OCI-LY3 (cell line): ENCODE measurements around the gene CFAP73.

Experiments
- H2AFZ ChIP-seq: fragments of 200-600, 300-600 bp; shearing (Covaris generic); 2 replicates; pipeline ENCODE4 v1.6.0; 2014; ENCODE audit warnings: antibody characterized with exemption, low read depth, low read length
- H3K27ac ChIP-seq: fragments of 200-600, 300-600 bp; sonication (generic); 2 replicates; pipeline ENCODE4 v1.5.1; 2014; ENCODE audit warnings: mild to moderate bottlenecking, low read length, moderate library complexity, mixed read lengths
- H3K27me3 ChIP-seq: fragments of 200-600, 300-600 bp; sonication (generic); 2 replicates; pipeline ENCODE4 v1.6.1; 2014; ENCODE audit warnings: low read depth, low read length, mixed read lengths
- H3K36me3 ChIP-seq: fragments of 200-600, 300-600 bp; sonication (generic); replicated peaks from 2 replicates; pipeline ENCODE3; 2014; ENCODE audit warnings: low read depth, low read length, mixed read lengths
- H3K4me1 ChIP-seq: fragments of 300-600, 200-600 bp; sonication (generic); 2 replicates; pipeline ENCODE4 v1.6.1; 2014; ENCODE audit warnings: low read length, mixed read lengths
- H3K4me2 ChIP-seq: fragments of 200-600, 300-600 bp; sonication (generic); 2 replicates; pipeline ENCODE4 v1.6.1; 2014; ENCODE audit warnings: low read length, mixed read lengths
- H3K4me3 ChIP-seq: fragments of 300-600, 200-600 bp; sonication (generic); 2 replicates; pipeline ENCODE4 v1.5.1; 2014; ENCODE audit warnings: antibody characterized with exemption, mild to moderate bottlenecking, low read length, moderate library complexity
- H3K79me2 ChIP-seq: fragments of 300-600, 200-600 bp; shearing (Covaris generic); 2 replicates; pipeline ENCODE4 v1.6.1; 2014; ENCODE audit warnings: mild to moderate bottlenecking, low read length, mixed read lengths
- H3K9ac ChIP-seq: fragments of 300-600, 200-600 bp; shearing (Covaris generic); 2 replicates; pipeline ENCODE4 v1.6.0; 2014; ENCODE audit warnings: mild to moderate bottlenecking, low read length, moderate library complexity
- H3K9me3 ChIP-seq: fragments of 200-600, 300-600 bp; shearing (Covaris generic); 2 replicates; pipeline ENCODE4 v1.6.1; 2014; ENCODE audit warnings: low read length, mixed read lengths; ENCODE audit not compliant: insufficient read depth
- H4K20me1 ChIP-seq: fragments of 200-600, 300-600 bp; sonication (generic); 2 replicates; pipeline ENCODE4 v1.6.1; 2016; ENCODE audit warnings: low read length, mixed read lengths; ENCODE audit not compliant: insufficient read depth
- EZH2phosphoT487 ChIP-seq: fragments of 200-600 bp; shearing (Covaris generic); IDR thresholded peaks from 2 replicates; pipeline ENCODE4 v1.6.1; 2018; ENCODE audit warnings: antibody characterized with exemption, mixed run types, low read depth
- TF ChIP-seq, protein P1 (sequence below): fragments of 200-600, 300-600 bp; sonication (generic); IDR thresholded peaks from 2 replicates; pipeline ENCODE4 v1.5.1; 2014; ENCODE audit warnings: antibody characterized with exemption, low read length, low read depth

Gene CFAP73

DNA sequence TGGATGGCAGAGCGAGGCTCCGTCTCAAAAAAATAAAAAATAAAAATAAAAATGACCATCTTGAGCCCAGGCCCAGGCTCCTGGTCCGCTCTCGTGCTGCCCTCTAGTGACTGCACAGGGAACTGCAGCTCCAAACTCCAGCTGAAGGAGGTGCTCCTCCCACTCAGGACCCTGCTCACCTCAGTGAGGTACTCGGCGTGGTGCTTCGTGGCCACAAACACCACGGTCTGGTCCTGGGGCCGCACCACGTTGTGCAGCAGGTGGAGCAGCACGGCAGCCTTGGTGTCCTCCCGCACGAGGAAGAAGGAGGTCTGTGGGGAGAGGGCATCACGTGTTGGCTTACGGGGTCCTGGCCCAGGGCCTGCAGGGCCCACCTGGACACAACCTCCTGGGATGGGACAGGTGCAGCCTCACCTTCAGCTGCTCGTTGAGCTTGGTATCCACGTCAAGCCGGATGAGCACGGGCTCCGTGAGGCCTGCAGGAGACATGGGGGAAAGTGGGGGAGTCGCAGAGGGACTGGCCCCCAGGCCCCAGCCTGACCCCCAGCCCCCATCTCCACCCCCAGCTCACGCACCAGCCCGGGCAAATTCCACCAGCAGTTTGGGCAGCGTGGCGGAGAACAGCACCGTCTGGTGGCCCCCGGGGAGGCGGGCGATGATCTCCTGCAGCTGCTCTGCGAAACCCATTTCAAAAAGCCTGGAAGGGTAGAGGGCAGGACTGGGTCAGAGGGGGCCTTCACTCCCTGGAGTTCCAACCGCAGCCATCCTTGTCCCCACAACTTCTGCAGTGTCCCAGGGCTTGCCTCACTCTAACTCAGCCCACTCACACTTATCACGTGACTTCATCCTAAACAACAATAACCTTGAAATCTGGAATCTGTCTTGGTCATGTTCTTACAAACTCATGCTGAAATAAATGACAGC lies 25.2 kb downstream of the CFAP73 start:
- H3K27ac ChIP-seq: peak overlapping the region; percentile 90
- no peaks in the 10 kb centered on the region for H3K27me3 ChIP-seq
- peak overlapping the region; percentile 52 for H3K9ac ChIP-seq
- peaks cover 4% of the 10 kb centered on the region; the same call in 1 of the 2 replicates for H3K9me3 ChIP-seq
- no peak for TF ChIP-seq EZH2phosphoT487
- TF ChIP-seq, protein P1, sequence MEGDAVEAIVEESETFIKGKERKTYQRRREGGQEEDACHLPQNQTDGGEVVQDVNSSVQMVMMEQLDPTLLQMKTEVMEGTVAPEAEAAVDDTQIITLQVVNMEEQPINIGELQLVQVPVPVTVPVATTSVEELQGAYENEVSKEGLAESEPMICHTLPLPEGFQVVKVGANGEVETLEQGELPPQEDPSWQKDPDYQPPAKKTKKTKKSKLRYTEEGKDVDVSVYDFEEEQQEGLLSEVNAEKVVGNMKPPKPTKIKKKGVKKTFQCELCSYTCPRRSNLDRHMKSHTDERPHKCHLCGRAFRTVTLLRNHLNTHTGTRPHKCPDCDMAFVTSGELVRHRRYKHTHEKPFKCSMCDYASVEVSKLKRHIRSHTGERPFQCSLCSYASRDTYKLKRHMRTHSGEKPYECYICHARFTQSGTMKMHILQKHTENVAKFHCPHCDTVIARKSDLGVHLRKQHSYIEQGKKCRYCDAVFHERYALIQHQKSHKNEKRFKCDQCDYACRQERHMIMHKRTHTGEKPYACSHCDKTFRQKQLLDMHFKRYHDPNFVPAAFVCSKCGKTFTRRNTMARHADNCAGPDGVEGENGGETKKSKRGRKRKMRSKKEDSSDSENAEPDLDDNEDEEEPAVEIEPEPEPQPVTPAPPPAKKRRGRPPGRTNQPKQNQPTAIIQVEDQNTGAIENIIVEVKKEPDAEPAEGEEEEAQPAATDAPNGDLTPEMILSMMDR: peak; percentile 85
- H3K79me2 ChIP-seq: no peaks in the 10 kb centered on the region; the same call in 1 of the 2 replicates
- H3K4me1 ChIP-seq: peaks cover 49% of the 10 kb centered on the region
- H3K4me2 ChIP-seq: peak overlapping the region; percentile 38; the same call in 1 of the 2 replicates
- H3K4me3 ChIP-seq: no peak overlapping the region
- H2AFZ ChIP-seq: no peak overlapping the region
- peaks cover 68% of the 10 kb centered on the region for H3K36me3 ChIP-seq
- H4K20me1 ChIP-seq: no peaks in the 10 kb centered on the region

DNA sequence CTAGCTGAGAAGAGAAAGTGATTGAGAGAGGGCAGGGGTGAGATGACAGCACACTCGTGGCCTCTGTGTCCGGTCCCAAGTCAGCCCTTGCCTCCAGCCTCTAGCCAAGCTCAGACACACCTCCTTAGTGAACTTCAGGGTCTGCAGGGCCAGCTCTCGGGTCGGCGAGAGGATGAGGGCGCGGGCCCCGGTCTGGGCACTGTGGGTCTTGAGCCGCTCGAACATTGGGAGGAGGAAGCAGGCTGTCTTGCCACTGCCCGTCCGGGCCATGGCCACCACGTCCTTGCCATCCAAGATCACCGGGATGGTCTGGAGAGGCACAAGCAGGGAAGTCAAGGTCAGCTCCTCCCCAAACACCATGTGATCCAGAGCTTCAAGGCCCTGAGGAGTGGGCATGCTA lies 29.5 kb downstream of the CFAP73 start:
- H3K4me2 ChIP-seq: no peak overlapping the region
- H2AFZ ChIP-seq: no peak overlapping the region
- H3K27me3 ChIP-seq: no peaks in the 10 kb centered on the region
- TF ChIP-seq, protein P1: no peak
- no peaks in the 10 kb centered on the region for H3K9me3 ChIP-seq
- H3K9ac ChIP-seq: no peak overlapping the region
- no peak overlapping the region for H3K27ac ChIP-seq
- H4K20me1 ChIP-seq: peaks cover 3% of the 10 kb centered on the region; the same call in 1 of the 2 replicates
- peaks cover 12% of the 10 kb centered on the region for H3K4me1 ChIP-seq
- H3K79me2 ChIP-seq: peaks cover 38% of the 10 kb centered on the region
- H3K36me3 ChIP-seq: peaks cover 61% of the 10 kb centered on the region
- no peak overlapping the region for H3K4me3 ChIP-seq

DNA sequence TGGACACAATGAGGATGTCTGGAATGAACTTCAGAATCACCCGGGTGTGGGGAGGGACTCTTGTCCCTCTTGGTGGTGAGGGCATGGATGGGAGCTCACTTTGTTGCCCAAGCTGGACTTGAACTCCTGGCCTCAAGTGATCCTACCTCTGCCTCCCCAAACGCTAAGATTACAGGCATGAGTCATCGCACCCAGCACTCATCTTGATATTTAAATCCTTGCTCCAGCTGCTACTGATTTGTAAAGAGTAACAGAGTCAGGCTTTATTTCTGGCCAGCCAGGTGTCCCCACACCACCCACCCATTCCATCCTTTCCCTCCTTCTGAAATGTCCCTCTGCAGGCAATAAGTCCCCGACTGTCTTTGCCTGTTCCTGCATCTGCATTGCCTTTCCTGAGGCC lies 30.8 kb downstream of the CFAP73 start:
- Histone ChIP-seq H3K9ac (no peak overlapping the region), H3K9me3 (no peaks in the 10 kb centered on the region), H3K4me1 (peaks cover 9% of the 10 kb centered on the region), H3K27ac (no peak overlapping the region), H3K4me2 (no peak overlapping the region), H2AFZ (no peak overlapping the region), H3K4me3 (no peak overlapping the region), H3K79me2 (peaks cover 51% of the 10 kb centered on the region), H3K36me3 (peaks cover 58% of the 10 kb centered on the region), H4K20me1 (peaks cover 3% of the 10 kb centered on the region; the same call in 1 of the 2 replicates), H3K27me3 (no peaks in the 10 kb centered on the region)
- no peak for TF ChIP-seq EZH2phosphoT487
- TF ChIP-seq, protein P1: no peak

- Histone ChIP-seq H3K4me1 (peaks cover 18% of the 10 kb centered on the region), H2AFZ (no peak overlapping the region), H3K4me2 (no peak overlapping the region), H3K79me2 (peaks cover 67% of the 10 kb centered on the region), H3K4me3 (no peak overlapping the region), H3K27me3 (no peaks in the 10 kb centered on the region), H3K27ac (no peak overlapping the region), H3K9ac (no peak overlapping the region), H3K36me3 (peaks cover 53% of the 10 kb centered on the region), H4K20me1 (peaks cover 3% of the 10 kb centered on the region; the same call in 1 of the 2 replicates), H3K9me3 (no peaks in the 10 kb centered on the region)
- TF ChIP-seq EZH2phosphoT487: no peak
These were observed 32.5 kb downstream of the CFAP73 start for GRCh38 chr12:113181975-113182374.
